H1 (cell line): ENCODE measurements around the gene ZFAND2B. TPM values are rescaled to one million over a fixed set of nuclear protein-coding genes. Genes with fewer than 3 reads are reported as not detected.
A peak's percentile ranks its signal among the peaks of the same experiment; 100 is the strongest.

Source experiments
- CBX5 ChIP-seq: fragments of 300-800, 300-1000 bp; sonication (generic); IDR thresholded peaks from 2 replicates; pipeline ENCODE4 v1.7.1; 2016; ENCODE audit warnings: antibody characterized with exemption, low read length, low read depth
- KDM4A ChIP-seq: IDR thresholded peaks from one replicate; pipeline ENCODE4 v1.7.1; 2012; ENCODE audit warnings: low read depth, mild to moderate bottlenecking, moderate library complexity, low read length, inconsistent platforms; ENCODE audit not compliant: severe bottlenecking
- TEAD4 ChIP-seq: IDR thresholded peaks from 2 replicates; pipeline ENCODE4 v1.6.1; 2012; ENCODE audit warnings: low read depth, low read length, inconsistent platforms, mixed read lengths
- polyA plus RNA-seq, 7 experiments: library from polyadenylated mRNA; depleted of rRNA in 3 of 7; stranded (reverse) in 5 of 7; unstranded in 2 of 7; fragments of >200 nt in 5 of 7; fragments of 200-250 nt in 2 of 7; gene quantifications; 1 replicate in 5 of 7; 2 replicates in 1 of 7; 4 replicates in 1 of 7; pipeline versions ENCODE4 v1.2.1 to v1.2.3, GENCODE V29; 2011 to 2013; ENCODE audit warnings: missing spikeins in 2 of 7, mixed read lengths in 2 of 7
- total RNA-seq: library from RNA; stranded (reverse); fragmentation: NEBNext Ultra II Directional; extraction: Animal tissue kit (Norgen Biotek cat#: 25700); gene quantifications from 2 replicates; pipeline ENCODE4 v1.2.1, GENCODE V29; 2021
- TF ChIP-seq, protein P1 (sequence below): IDR thresholded peaks from 2 replicates; pipeline ENCODE4 v1.6.1; 2011; ENCODE audit warnings: low read length, improper control_type of control experiment

ZFAND2B gene
- total and polyA plus RNA-seq, 2 of the 8 experiments (the other 6 are each of a cell fraction or from before 2014, with no cell fraction given): 16.0 to 17.9 TPM

DNA sequence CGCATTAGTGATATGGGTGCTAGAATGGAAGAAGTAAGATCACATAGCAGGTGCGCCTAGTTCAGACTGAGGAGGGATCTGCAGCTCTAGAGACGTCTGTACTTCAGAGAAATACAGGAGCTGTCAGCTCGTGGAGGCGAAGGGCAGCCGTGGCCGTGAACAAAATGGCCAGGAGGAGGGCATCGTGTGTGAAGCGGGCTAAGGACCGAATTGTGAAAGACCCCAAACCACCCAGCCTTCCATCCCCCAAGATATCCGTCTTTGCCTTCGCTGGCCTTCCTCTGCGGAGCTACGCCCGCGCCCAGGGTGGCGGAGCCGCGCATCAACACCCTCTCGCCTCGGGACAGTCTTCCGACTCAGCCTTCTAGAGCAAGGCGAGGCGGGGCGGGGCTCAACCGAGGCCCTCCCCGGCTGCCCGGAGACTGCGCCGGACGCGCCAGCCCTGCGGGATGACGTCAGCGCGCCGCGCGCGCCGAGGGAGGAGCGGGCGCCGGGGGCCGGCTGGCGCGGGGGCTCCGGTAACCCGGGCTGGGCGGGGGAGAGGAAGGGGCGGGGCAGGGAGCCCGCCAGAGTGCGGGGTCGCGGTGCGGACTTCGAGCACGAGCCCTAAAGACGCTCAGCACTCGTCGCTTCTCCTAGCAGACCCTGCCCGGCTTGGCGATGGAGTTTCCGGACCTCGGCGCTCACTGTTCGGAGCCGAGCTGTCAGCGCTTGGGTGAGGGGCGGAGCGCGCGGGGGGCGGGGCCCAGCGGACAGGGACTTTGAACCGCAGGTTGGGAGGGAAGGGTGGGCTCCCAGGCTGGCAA is at the start of gene ZFAND2B (continued):
- TF ChIP-seq TEAD4 (no peak), KDM4A (peak; percentile 65), CBX5 (no peak)
- TF ChIP-seq, protein P1, sequence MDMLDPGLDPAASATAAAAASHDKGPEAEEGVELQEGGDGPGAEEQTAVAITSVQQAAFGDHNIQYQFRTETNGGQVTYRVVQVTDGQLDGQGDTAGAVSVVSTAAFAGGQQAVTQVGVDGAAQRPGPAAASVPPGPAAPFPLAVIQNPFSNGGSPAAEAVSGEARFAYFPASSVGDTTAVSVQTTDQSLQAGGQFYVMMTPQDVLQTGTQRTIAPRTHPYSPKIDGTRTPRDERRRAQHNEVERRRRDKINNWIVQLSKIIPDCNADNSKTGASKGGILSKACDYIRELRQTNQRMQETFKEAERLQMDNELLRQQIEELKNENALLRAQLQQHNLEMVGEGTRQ: no peak
